ENCODE results near the gene AGAP9. TPM values are rescaled to one million over a fixed set of nuclear protein-coding genes. Genes with fewer than 3 reads are reported as not detected.

Gene AGAP9
- total and polyA plus RNA-seq, 2 of the 13 experiments (the other 11 are each of a cell fraction or from before 2014, with no cell fraction given) = 5.1 to 12.0 TPM

DNA sequence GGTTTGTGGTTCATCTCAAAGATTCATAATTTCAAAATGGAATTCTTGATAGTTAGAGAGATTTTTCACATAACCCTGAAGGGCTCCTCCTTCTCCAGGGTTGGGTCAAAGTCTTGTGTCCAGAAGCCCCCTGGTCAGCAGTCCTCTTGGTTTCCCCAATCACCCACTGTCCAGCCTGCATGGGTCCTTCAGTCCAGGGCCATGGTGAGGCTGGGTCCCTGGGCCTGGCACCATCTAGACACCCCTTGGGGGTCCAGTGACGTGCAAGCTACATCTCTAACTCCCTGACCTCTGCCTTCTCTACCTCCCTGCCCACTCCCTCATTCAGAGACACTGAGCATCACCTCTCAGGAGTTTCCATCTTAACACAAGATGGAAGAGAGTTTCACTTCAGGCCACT, 65.6 kb downstream of the AGAP9 start:
- H3K4me2 ChIP-seq (ENCODE audit: low read depth, low read length) = no peak overlapping the region
- FAIRE-seq = no peak

DNA sequence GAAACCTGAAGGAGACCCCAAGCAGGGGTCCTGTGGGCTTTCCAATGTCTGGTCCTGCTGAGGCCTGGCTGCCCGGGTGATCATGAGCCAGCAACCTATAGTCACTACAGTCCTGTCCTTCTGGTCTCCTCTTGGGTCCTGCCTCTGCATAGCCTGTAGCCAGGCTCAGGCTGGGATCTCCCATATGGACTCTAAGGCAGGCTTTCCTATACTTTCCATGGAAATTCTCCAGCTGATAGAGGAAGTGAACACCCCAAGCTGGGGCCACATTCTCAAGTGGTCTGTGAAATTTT, 66.0 kb downstream of the AGAP9 start:
- POLR2A ChIA-PET = no interaction called here
- no TSS peak for BruUV-seq (replicated peaks)

More for the DNA sequence above, 65.6 kb downstream of the AGAP9 start:
- Histone ChIP-seq H3K79me2 (ENCODE audit: insufficient read depth, low read length) (no peaks in the 10 kb centered on the region), H3K9me3 (ENCODE audit: low read length) (no peaks in the 10 kb centered on the region), H4K20me1 (ENCODE audit: insufficient read depth, low read length) (no peaks in the 10 kb centered on the region), H3K36me3 (replicated peaks in 1 of 2; ENCODE audit: control insufficient read depth in 1 of 2, insufficient read depth in 2 of 2, low read length in 2 of 2) (no peaks in the 10 kb centered on the region), H3K9ac (ENCODE audit: insufficient read depth, low read depth, low read length) (no peak overlapping the region), H3K4me1 (ENCODE audit: insufficient read depth, low read length) (peaks cover 33% of the 10 kb centered on the region), H3K4me3 (replicated peaks in 1 of 3; ENCODE audit: insufficient read depth in 1 of 3, low read depth in 2 of 3, low read length in 3 of 3) (no peak overlapping the region), H3K27ac (ENCODE audit: extremely low read length, insufficient read depth, low read length) (no peak overlapping the region), H3K27me3 (ENCODE audit: control insufficient read depth in 1 of 2, insufficient read depth in 2 of 2, low read length in 2 of 2) (peaks cover 2 to 14% of the 10 kb centered on the region in 2 experiments; a peak in 4 of 5 replicates), H2AFZ (ENCODE audit: low read length) (no peak overlapping the region)
- ChIA-PET CTCF (ENCODE audit: low intra/inter-chr PET ratio, low total read pairs) (no interaction called here), POLR2A (no interaction called here)
- 75% methylated on average over 1 of the region's 1 CpG for WGBS (ENCODE audit: low lambda C conversion rate)
- BruUV-seq (replicated peaks) = no TSS peak
- ATAC-seq (no peak), DNase-seq (ENCODE audit: low spot score) (no peak)
- intact Hi-C loops (cut with micrococcal nuclease; ENCODE audit: unreplicated experiment) (no loop called here), in situ Hi-C loops (cut with HindIII; ENCODE audit: extremely low pct_ligation_motif_present, low pct_unique_long_range_greater_than_20kb) (no loop called here)
- TF ChIP-seq TRIM24 (CRISPR knock-in tag; IDR thresholded peaks at IDR 0.05) (no peak), YEATS2 (CRISPR knock-in tag; IDR thresholded peaks at IDR 0.05; ENCODE audit: borderline replicate concordance) (no peak), ZNF33B (CRISPR knock-in tag; IDR thresholded peaks at IDR 0.05) (no peak), ZNF331 (CRISPR knock-in tag; IDR thresholded peaks at IDR 0.05) (no peak), PPARG (CRISPR knock-in tag; conservative IDR thresholded peaks at IDR 0.05) (no peak), ZNF282 (IDR thresholded peaks at IDR 0.05; ENCODE audit: partially characterized antibody) (no peak)

More for the DNA sequence above, 66.0 kb downstream of the AGAP9 start:
- no peaks in the 10 kb centered on the region for H3K9me3 ChIP-seq (ENCODE audit: low read length)
- no peak overlapping the region for H2AFZ ChIP-seq (ENCODE audit: low read length)
- FAIRE-seq (no peak), DNase-seq (ENCODE audit: low spot score) (no peak), ATAC-seq (no peak)
- H3K79me2 ChIP-seq (ENCODE audit: insufficient read depth, low read length) = no peaks in the 10 kb centered on the region
- H3K9ac ChIP-seq (ENCODE audit: insufficient read depth, low read depth, low read length) = no peak overlapping the region
- CTCF ChIA-PET (ENCODE audit: low intra/inter-chr PET ratio, low total read pairs) = no interaction called here
- H3K4me2 ChIP-seq (ENCODE audit: low read depth, low read length) = no peak overlapping the region
- no peak overlapping the region for H3K4me3 ChIP-seq (replicated peaks in 1 of 3; ENCODE audit: insufficient read depth in 1 of 3, low read depth in 2 of 3, low read length in 3 of 3)
- no peaks in the 10 kb centered on the region for H4K20me1 ChIP-seq (ENCODE audit: insufficient read depth, low read length)
- H3K27me3 ChIP-seq (ENCODE audit: control insufficient read depth in 1 of 2, insufficient read depth in 2 of 2, low read length in 2 of 2) = peaks cover 3 to 16% of the 10 kb centered on the region in 2 experiments; a peak in 4 of 5 replicates
- H3K27ac ChIP-seq (ENCODE audit: extremely low read length, insufficient read depth, low read length) = no peak overlapping the region
- in situ Hi-C loops (cut with HindIII; ENCODE audit: extremely low pct_ligation_motif_present, low pct_unique_long_range_greater_than_20kb) = no loop called here
- no peaks in the 10 kb centered on the region for H3K36me3 ChIP-seq (replicated peaks in 1 of 2; ENCODE audit: control insufficient read depth in 1 of 2, insufficient read depth in 2 of 2, low read length in 2 of 2)
- peaks cover 33% of the 10 kb centered on the region for H3K4me1 ChIP-seq (ENCODE audit: insufficient read depth, low read length)
- TF ChIP-seq FOSL1 (CRISPR knock-in tag; IDR thresholded peaks at IDR 0.05; ENCODE audit: borderline replicate concordance) (no peak), RFX5 (IDR thresholded peaks at IDR 0.05; ENCODE audit: low read depth, low read length) (no peak), AFF4 (CRISPR knock-in tag; IDR thresholded peaks at IDR 0.05) (no peak)
- intact Hi-C loops (cut with micrococcal nuclease; ENCODE audit: unreplicated experiment) = no loop called here
- no CpG with 5 or more reads among the region's 1 CpG for WGBS (ENCODE audit: low lambda C conversion rate)

All from HepG2 (cell line).